ENCODE data around the gene USH2A.
"Not testable (repeated sequence)": the region's sequence is repeated elsewhere in the genome, so short reads cannot be mapped to it uniquely, and the experiment has no call there.

The USH2A gene

DNA sequence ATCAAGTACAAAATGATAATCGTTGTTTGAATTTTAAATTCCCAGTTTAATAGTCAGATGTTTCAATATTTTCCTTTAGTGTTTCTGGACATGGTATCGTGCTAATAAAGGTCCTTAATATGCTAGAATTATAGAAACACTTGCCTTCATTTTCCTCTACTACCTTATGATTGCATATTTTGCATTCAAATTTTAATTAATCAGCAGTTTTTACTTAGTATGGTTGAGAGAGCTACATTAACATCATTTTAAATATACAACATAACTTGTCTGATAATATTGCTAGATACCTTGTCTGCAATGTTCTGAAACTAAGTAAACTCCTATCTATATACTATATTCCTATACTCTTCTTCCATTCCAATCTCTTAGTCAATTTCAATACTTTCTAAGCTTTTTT, 66.3 kb downstream of the USH2A start:
- Histone ChIP-seq H3K4me3 (ENCODE audit: low read depth in 1 of 2, low read length in 2 of 2) (no peak overlapping the region), H3K4me2 (ENCODE audit: insufficient read depth, low read length) (no peak overlapping the region), H3K36me3 (ENCODE audit: insufficient read depth, low read length) (no peaks in the 10 kb centered on the region), H3K9ac (ENCODE audit: low read depth, low read length) (no peak overlapping the region), H3K27me3 (ENCODE audit: insufficient read depth, low read length, poor library complexity) (no peaks in the 10 kb centered on the region), H3K27ac (ENCODE audit: low read length) (no peak overlapping the region), H3K79me2 (ENCODE audit: insufficient read depth, low read length) (no peaks in the 10 kb centered on the region), H3K4me1 (ENCODE audit: insufficient read depth, low read length) (no peaks in the 10 kb centered on the region), H3K9me3 (ENCODE audit: insufficient read depth, low read length, severe bottlenecking) (no peaks in the 10 kb centered on the region), H2AFZ (ENCODE audit: low read depth, low read length) (no peak overlapping the region), H4K20me1 (ENCODE audit: insufficient read depth, low read length) (no peaks in the 10 kb centered on the region)
- TF ChIP-seq, protein P1, sequence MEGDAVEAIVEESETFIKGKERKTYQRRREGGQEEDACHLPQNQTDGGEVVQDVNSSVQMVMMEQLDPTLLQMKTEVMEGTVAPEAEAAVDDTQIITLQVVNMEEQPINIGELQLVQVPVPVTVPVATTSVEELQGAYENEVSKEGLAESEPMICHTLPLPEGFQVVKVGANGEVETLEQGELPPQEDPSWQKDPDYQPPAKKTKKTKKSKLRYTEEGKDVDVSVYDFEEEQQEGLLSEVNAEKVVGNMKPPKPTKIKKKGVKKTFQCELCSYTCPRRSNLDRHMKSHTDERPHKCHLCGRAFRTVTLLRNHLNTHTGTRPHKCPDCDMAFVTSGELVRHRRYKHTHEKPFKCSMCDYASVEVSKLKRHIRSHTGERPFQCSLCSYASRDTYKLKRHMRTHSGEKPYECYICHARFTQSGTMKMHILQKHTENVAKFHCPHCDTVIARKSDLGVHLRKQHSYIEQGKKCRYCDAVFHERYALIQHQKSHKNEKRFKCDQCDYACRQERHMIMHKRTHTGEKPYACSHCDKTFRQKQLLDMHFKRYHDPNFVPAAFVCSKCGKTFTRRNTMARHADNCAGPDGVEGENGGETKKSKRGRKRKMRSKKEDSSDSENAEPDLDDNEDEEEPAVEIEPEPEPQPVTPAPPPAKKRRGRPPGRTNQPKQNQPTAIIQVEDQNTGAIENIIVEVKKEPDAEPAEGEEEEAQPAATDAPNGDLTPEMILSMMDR (IDR thresholded peaks at IDR 0.05; ENCODE audit: borderline replicate concordance, extremely low read depth, low read length, poor library complexity, severe bottlenecking): no peak
- TF ChIP-seq EZH2 (IDR thresholded peaks at IDR 0.05; ENCODE audit: borderline replicate concordance, low read depth, low read length, severe bottlenecking): no peak
- ATAC-seq (ENCODE audit: insufficient read depth, low read depth): no peak
- DNase-seq: no peak

DNA sequence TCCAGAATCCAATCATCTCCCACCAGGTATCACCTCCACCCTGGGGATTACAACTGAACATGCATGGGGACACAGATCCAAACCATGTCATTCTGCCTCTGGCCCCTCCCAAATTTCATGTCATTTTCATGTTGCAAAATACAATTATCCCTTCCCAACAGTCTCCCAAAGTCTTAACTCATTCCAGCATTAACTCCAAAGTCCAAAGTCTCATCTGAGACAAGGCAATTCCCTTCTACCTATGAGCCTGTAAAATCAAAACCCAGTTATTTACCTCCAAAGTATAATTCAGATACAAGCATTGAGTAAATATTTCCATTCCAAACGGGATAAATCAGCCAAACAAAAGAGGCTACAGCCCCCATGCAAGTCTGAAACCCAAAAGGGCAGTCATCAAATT, 73.1 kb downstream of the USH2A start:
- Histone ChIP-seq H2AFZ (ENCODE audit: low read depth, low read length) (no peak overlapping the region), H3K4me3 (ENCODE audit: low read depth in 1 of 2, low read length in 2 of 2) (no peak overlapping the region), H4K20me1 (ENCODE audit: insufficient read depth, low read length) (no peaks in the 10 kb centered on the region), H3K9ac (ENCODE audit: low read depth, low read length) (no peak overlapping the region), H3K79me2 (ENCODE audit: insufficient read depth, low read length) (no peaks in the 10 kb centered on the region), H3K4me1 (ENCODE audit: insufficient read depth, low read length) (no peaks in the 10 kb centered on the region), H3K36me3 (ENCODE audit: insufficient read depth, low read length) (no peaks in the 10 kb centered on the region), H3K9me3 (ENCODE audit: insufficient read depth, low read length, severe bottlenecking) (peaks cover 3% of the 10 kb centered on the region), H3K27ac (ENCODE audit: low read length) (no peak overlapping the region), H3K27me3 (ENCODE audit: insufficient read depth, low read length, poor library complexity) (no peaks in the 10 kb centered on the region), H3K4me2 (ENCODE audit: insufficient read depth, low read length) (no peak overlapping the region)
- TF ChIP-seq, protein P1 (IDR thresholded peaks at IDR 0.05; ENCODE audit: borderline replicate concordance, extremely low read depth, low read length, poor library complexity, severe bottlenecking): no peak
- TF ChIP-seq EZH2 (IDR thresholded peaks at IDR 0.05; ENCODE audit: borderline replicate concordance, low read depth, low read length, severe bottlenecking): no peak
- DNase-seq (no peak), ATAC-seq (ENCODE audit: insufficient read depth, low read depth) (no peak)

GRCh38 chr1:216346526-216346925, 76.7 kb downstream of the USH2A start:
- Histone ChIP-seq H3K9me3 (ENCODE audit: insufficient read depth, low read length, severe bottlenecking) (peaks cover 3% of the 10 kb centered on the region), H3K9ac (ENCODE audit: low read depth, low read length) (no peak overlapping the region), H3K27me3 (ENCODE audit: insufficient read depth, low read length, poor library complexity) (no peaks in the 10 kb centered on the region), H2AFZ (ENCODE audit: low read depth, low read length) (no peak overlapping the region), H3K4me3 (ENCODE audit: low read depth in 1 of 2, low read length in 2 of 2) (no peak overlapping the region), H3K4me1 (ENCODE audit: insufficient read depth, low read length) (no peaks in the 10 kb centered on the region), H3K79me2 (ENCODE audit: insufficient read depth, low read length) (no peaks in the 10 kb centered on the region), H4K20me1 (ENCODE audit: insufficient read depth, low read length) (no peaks in the 10 kb centered on the region), H3K4me2 (ENCODE audit: insufficient read depth, low read length) (no peak overlapping the region), H3K27ac (ENCODE audit: low read length) (no peak overlapping the region), H3K36me3 (ENCODE audit: insufficient read depth, low read length) (no peaks in the 10 kb centered on the region)
- TF ChIP-seq, protein P1 (IDR thresholded peaks at IDR 0.05; ENCODE audit: borderline replicate concordance, extremely low read depth, low read length, poor library complexity, severe bottlenecking): no peak
- no peak for TF ChIP-seq EZH2 (IDR thresholded peaks at IDR 0.05; ENCODE audit: borderline replicate concordance, low read depth, low read length, severe bottlenecking)
- ATAC-seq (ENCODE audit: insufficient read depth, low read depth) (no peak), DNase-seq (no peak)

- not testable (repeated sequence) for H3K9ac ChIP-seq (ENCODE audit: low read depth, low read length); H3K27me3 ChIP-seq (ENCODE audit: insufficient read depth, low read length, poor library complexity); H3K79me2 ChIP-seq (ENCODE audit: insufficient read depth, low read length); H3K4me2 ChIP-seq (ENCODE audit: insufficient read depth, low read length); DNase-seq; H3K4me1 ChIP-seq (ENCODE audit: insufficient read depth, low read length); H3K9me3 ChIP-seq (ENCODE audit: insufficient read depth, low read length, severe bottlenecking); H2AFZ ChIP-seq (ENCODE audit: low read depth, low read length); ATAC-seq (ENCODE audit: insufficient read depth, low read depth); H3K4me3 ChIP-seq (ENCODE audit: low read depth in 1 of 2, low read length in 2 of 2); H3K36me3 ChIP-seq (ENCODE audit: insufficient read depth, low read length); H3K27ac ChIP-seq (ENCODE audit: low read length); H4K20me1 ChIP-seq (ENCODE audit: insufficient read depth, low read length)
Observed at GRCh38 chr1:216340542-216340941, 82.7 kb downstream of the USH2A start.

Measured in DND-41 (cell line).